Right lobe of liver (tissue), 4 donors: ENCODE results near the gene FANCC.
A peak's percentile ranks its signal among the peaks of the same experiment; 100 is the strongest.

Source experiments
- CTCF ChIP-seq, 4 donors: fragments of 200-600 bp in 3 of 4; fragments of 450-650 bp in 1 of 4; IDR thresholded peaks; one replicate each; pipeline versions ENCODE4 v1.5.1 to v1.8.0; 2016 to 2022; ENCODE audit warnings: antibody characterized with exemption in 4 of 4, mild to moderate bottlenecking in 2 of 4
- POLR2A ChIP-seq: fragments of 450-650 bp; IDR thresholded peaks from one replicate; pipeline ENCODE4 v1.6.1; 2017; ENCODE audit warnings: antibody characterized with exemption, mild to moderate bottlenecking
- donor health status: DM: no; HTN: no; CAD: no.
- donor health status: DM: no; HTN: no; CAD: no.
- donor health status: DM: no; HTN: yes; CAD: no.

GRCh38 chr9:95090023-95090791 lies 227.3 kb downstream of the FANCC start:
- TF ChIP-seq CTCF (IDR thresholded peaks at IDR 0.05), result peak in 1 of 4 donors; percentile 15
- TF ChIP-seq POLR2A, result no peak
